Camera-type eye (tissue), 1 donor: ENCODE data around the gene TBX21. TPM values are rescaled to one million over a fixed set of nuclear protein-coding genes. Genes with fewer than 3 reads are reported as not detected.

ENCODE experiments used
- total RNA-seq: library from RNA; depleted of rRNA; stranded (reverse); fragments of >200 nt; gene quantifications from one replicate; pipeline ENCODE4 v1.2.3, GENCODE V29; 2014

Gene TBX21, protein sequence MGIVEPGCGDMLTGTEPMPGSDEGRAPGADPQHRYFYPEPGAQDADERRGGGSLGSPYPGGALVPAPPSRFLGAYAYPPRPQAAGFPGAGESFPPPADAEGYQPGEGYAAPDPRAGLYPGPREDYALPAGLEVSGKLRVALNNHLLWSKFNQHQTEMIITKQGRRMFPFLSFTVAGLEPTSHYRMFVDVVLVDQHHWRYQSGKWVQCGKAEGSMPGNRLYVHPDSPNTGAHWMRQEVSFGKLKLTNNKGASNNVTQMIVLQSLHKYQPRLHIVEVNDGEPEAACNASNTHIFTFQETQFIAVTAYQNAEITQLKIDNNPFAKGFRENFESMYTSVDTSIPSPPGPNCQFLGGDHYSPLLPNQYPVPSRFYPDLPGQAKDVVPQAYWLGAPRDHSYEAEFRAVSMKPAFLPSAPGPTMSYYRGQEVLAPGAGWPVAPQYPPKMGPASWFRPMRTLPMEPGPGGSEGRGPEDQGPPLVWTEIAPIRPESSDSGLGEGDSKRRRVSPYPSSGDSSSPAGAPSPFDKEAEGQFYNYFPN
- 1.5 TPM for total RNA-seq

DNA sequence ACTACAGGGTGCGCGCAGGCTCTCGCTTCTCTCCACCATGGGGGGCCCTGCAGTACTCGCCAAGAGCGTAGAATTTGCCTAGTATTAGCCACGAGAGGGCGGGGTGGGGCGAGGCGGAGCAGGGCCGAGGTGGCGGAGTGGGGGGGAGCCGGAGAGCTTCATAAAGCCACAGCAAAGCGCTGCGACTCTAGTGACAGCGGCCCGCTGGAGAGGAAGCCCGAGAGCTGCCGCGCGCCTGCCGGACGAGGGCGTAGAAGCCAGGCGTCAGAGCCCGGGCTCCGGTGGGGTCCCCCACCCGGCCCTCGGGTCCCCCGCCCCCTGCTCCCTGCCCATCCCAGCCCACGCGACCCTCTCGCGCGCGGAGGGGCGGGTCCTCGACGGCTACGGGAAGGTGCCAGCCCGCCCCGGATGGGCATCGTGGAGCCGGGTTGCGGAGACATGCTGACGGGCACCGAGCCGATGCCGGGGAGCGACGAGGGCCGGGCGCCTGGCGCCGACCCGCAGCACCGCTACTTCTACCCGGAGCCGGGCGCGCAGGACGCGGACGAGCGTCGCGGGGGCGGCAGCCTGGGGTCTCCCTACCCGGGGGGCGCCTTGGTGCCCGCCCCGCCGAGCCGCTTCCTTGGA, at the start of gene TBX21:
TSS of gene TBX21 (plus strand) at position 190 of the 627 bp plus-strand sequence. CDS start at position 409, 219 bp downstream.

DNA sequence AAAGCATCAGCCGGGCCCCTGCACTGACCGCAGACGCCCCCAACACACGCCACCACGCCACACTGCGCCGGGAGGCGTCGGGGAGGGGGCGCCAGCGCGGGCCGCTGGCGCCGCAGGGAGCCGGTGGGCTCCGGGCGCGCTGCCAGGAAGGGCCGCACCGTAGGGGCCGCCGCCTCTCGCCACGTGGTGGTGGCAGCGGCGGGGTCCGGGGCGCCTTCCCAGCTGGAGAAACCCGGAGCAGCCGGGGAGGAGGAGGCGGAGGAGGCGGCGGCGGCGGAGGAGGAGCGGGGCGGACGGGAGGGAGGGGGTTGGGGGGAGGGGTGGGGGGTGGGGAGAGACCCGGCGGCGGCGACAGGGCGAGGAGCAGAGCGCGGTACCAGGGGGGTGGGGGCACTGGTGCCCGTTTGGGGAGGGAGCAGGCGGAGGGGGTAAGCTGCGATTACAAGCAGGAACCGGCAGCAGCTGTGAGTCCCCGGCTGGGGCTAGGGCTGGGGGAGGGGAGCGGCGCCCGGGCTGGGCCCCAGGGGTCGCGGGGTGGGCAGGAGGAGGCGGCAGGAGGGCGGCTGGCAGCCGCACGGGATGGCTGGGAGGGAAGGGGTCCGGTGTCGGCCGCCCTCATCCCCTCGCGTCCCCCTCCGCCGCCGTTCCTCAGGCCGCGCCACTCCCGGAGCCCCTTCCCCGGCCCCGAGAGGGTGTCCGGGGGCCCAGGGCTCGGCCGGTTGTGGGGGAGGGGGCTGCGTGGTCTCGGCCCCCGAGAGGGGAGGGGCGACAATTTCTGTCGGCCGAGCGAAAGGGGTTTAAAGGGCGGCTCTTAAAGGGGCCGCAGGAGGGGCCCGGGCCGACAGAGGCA, 39.1 kb upstream of the TBX21 start, which contains the start of gene TBKBP1:
TSS of gene TBKBP1 (plus strand) at position 431 of the 850 bp plus-strand sequence. CDS start 1,952 bp downstream, outside the sequence.

Other genes starting within 250 kb of the TBX21 start
- gene NPEPPS, start 202.1 kb upstream of the TBX21 start, total RNA-seq = 247 TPM
- 248 TPM for gene KPNB1, start 83.3 kb upstream of the TBX21 start, total RNA-seq
- 21.1 TPM for gene TBKBP1, start 39.1 kb upstream of the TBX21 start, total RNA-seq
- 13.7 TPM for gene OSBPL7, start 88.6 kb downstream of the TBX21 start, total RNA-seq
- gene MRPL10, start 98.3 kb downstream of the TBX21 start, total RNA-seq = 15.6 TPM
- gene LRRC46, start 98.4 kb downstream of the TBX21 start, total RNA-seq = 0.16 TPM
- 39.0 TPM for gene SCRN2, start 108.0 kb downstream of the TBX21 start, total RNA-seq
- gene SP6, start 117.9 kb downstream of the TBX21 start, total RNA-seq = 0.38 TPM
- gene SP2, start 163.0 kb downstream of the TBX21 start, total RNA-seq = 5.6 TPM
- gene PNPO, start 208.3 kb downstream of the TBX21 start, total RNA-seq = 14.2 TPM
- gene PRR15L, start 224.6 kb downstream of the TBX21 start, total RNA-seq = 0.93 TPM
- gene CDK5RAP3, start 237.9 kb downstream of the TBX21 start, total RNA-seq = 158 TPM